Right atrium auricular region (tissue), 2 donors: ENCODE data around the gene TBXAS1. TPM values are rescaled to one million over a fixed set of nuclear protein-coding genes. Genes with fewer than 3 reads are reported as not detected.

Experiments used
- DNase-seq: peaks from one replicate; pipeline ENCODE4 v3.0.0-alpha.2; 2019; ENCODE audit warnings: low spot score
- H3K27ac ChIP-seq, 2 donors: fragments of 200-600 bp; sonication (generic); 1 replicate in 1 of 2; 2 replicates in 1 of 2; pipeline ENCODE4 v1.5.1; 2016 to 2019
- H3K27me3 ChIP-seq, 2 donors: fragments of 200-600 bp; sonication (generic); one replicate each; pipeline versions ENCODE4 v1.5.1 to v1.6.0; 2017 to 2019
- H3K36me3 ChIP-seq: fragments of 200-600 bp; sonication (generic); one replicate; pipeline ENCODE4 v1.5.1; 2016
- H3K4me1 ChIP-seq, 2 donors: fragments of 200-600 bp; sonication (generic); one replicate each; pipeline versions ENCODE4 v1.5.1 to v1.6.0; 2017 to 2019
- H3K4me3 ChIP-seq, 2 donors: fragments of 200-600 bp; sonication (generic); 1 replicate in 1 of 2; 2 replicates in 1 of 2; pipeline ENCODE4 v1.5.1; 2017 to 2019; ENCODE audit warnings: mild to moderate bottlenecking in 1 of 2, moderate library complexity in 1 of 2
- H3K9me3 ChIP-seq, 2 donors: fragments of 200-600 bp; sonication (generic); one replicate each; pipeline ENCODE4 v1.5.1; 2019
- total RNA-seq, 2 donors: library from RNA; depleted of rRNA; stranded (reverse); fragments of >200 nt; gene quantifications; one replicate each; pipeline ENCODE4 v1.1.0, GENCODE V29; 2016
- TF ChIP-seq, protein P1 (sequence below), 2 donors: fragments of 200-600 bp; sonication (generic); IDR thresholded peaks; one replicate each; pipeline ENCODE4 v1.5.1; 2019; ENCODE audit warnings: antibody characterized with exemption in 2 of 2

TBXAS1 gene
- total RNA-seq, 2 donors from 2014 or later = 4.6 to 15.3 TPM

DNA sequence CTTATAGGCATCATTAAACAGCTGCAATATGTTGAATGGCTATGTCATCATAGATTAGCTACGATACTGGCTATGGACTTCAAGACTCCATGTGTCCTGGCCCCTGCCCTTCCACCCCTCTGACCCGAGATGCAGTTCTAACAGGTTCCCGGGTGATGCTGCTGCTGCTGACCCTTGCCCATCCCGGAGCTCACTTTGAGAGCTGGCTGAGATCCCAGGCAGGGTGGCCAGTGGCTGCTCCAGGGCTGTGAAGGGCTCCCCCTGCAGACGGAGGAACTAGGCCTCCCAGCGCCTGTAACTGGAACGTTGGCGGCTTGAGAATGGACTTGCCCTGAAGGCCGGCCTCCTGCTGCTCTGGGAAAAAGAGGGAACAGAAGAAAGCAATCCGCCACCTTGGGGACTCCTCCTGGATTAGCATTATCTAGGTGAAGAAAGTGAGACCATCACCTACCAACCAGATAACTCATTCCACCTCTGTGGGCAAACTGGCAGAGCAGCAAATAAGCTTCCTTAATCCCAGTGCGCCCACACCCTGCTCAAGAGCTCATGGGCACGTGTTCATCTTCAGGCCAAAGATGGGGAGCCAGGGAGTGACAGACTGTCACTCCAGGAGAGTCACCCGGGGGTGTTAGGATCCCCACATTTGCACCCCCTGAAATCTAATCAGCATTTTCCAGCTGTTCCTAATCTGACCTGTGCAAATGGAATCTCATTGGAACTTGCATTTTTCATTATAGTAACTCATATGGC lies 176.9 kb downstream of the TBXAS1 start:
- no peak overlapping the region for H3K4me3 ChIP-seq
- TF ChIP-seq, protein P1, sequence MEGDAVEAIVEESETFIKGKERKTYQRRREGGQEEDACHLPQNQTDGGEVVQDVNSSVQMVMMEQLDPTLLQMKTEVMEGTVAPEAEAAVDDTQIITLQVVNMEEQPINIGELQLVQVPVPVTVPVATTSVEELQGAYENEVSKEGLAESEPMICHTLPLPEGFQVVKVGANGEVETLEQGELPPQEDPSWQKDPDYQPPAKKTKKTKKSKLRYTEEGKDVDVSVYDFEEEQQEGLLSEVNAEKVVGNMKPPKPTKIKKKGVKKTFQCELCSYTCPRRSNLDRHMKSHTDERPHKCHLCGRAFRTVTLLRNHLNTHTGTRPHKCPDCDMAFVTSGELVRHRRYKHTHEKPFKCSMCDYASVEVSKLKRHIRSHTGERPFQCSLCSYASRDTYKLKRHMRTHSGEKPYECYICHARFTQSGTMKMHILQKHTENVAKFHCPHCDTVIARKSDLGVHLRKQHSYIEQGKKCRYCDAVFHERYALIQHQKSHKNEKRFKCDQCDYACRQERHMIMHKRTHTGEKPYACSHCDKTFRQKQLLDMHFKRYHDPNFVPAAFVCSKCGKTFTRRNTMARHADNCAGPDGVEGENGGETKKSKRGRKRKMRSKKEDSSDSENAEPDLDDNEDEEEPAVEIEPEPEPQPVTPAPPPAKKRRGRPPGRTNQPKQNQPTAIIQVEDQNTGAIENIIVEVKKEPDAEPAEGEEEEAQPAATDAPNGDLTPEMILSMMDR (IDR thresholded peaks at IDR 0.05) = peak in 1 of 2 donors; percentile 55
- H3K4me1 ChIP-seq = no peaks in the 10 kb centered on the region
- H3K27me3 ChIP-seq = no peaks in the 10 kb centered on the region
- H3K9me3 ChIP-seq = no peaks in the 10 kb centered on the region
- H3K27ac ChIP-seq = no peak overlapping the region
- DNase-seq = no peak
- no peaks in the 10 kb centered on the region for H3K36me3 ChIP-seq

DNA sequence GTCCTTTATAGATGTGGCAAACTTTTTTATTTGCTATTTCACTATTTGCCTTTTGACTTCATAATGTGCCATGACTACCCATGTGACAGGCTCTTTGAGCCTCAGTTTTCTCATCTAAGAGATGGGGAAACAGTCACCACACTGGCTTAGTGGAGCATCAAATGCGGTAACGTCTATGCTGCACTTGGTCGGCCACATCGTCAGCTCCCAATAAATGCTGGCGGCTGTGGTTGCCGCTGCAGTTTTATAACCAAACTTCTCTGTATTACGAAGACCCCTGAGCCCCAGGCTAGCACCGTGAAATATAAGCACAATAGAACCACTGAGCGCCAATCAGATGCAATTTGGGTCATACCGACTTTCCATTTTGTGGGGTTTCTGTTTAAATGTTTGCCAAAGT lies 177.5 kb downstream of the TBXAS1 start:
- H3K27ac ChIP-seq = no peak overlapping the region
- TF ChIP-seq, protein P1 (IDR thresholded peaks at IDR 0.05) = no peak
- H3K9me3 ChIP-seq = no peaks in the 10 kb centered on the region
- no peak for DNase-seq
- no peak overlapping the region for H3K4me3 ChIP-seq
- no peaks in the 10 kb centered on the region for H3K27me3 ChIP-seq
- H3K36me3 ChIP-seq = no peaks in the 10 kb centered on the region
- no peaks in the 10 kb centered on the region for H3K4me1 ChIP-seq

DNA sequence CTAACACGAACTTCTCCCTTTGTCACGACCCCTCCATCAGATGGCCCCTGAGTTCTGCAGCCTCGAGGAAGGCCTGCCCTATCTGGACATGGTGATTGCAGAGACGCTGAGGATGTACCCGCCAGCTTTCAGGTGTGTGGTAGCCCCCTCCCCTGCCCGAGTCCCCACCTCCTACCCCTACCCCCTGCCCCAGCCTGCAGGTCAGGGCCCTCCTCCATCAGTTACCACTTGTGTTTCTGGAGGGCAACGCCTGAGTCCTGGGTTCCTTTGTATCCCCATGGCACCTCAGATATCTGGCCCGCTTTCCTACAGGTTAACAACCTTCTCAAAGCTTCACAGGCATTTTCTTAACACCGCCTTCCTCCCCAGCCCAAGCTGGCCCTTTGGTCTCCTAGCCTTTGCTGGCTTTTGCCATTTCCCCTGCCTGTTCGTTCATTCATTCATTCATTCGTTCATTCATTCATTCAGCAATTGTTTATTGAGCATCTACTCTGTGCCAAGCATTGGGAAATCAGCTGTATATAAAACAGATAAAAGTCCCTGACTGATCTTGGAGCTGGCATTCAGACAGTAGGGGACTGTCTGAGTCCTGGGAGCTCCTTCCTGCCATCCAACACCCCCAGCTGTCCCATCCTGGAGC lies 178.1 kb downstream of the TBXAS1 start:
- H3K4me3 ChIP-seq = no peak overlapping the region
- TF ChIP-seq, protein P1 (IDR thresholded peaks at IDR 0.05) = no peak
- H3K9me3 ChIP-seq = no peaks in the 10 kb centered on the region
- no peak for DNase-seq
- H3K27me3 ChIP-seq = no peaks in the 10 kb centered on the region
- H3K4me1 ChIP-seq = no peaks in the 10 kb centered on the region
- no peaks in the 10 kb centered on the region for H3K36me3 ChIP-seq
- H3K27ac ChIP-seq = no peak overlapping the region

DNA sequence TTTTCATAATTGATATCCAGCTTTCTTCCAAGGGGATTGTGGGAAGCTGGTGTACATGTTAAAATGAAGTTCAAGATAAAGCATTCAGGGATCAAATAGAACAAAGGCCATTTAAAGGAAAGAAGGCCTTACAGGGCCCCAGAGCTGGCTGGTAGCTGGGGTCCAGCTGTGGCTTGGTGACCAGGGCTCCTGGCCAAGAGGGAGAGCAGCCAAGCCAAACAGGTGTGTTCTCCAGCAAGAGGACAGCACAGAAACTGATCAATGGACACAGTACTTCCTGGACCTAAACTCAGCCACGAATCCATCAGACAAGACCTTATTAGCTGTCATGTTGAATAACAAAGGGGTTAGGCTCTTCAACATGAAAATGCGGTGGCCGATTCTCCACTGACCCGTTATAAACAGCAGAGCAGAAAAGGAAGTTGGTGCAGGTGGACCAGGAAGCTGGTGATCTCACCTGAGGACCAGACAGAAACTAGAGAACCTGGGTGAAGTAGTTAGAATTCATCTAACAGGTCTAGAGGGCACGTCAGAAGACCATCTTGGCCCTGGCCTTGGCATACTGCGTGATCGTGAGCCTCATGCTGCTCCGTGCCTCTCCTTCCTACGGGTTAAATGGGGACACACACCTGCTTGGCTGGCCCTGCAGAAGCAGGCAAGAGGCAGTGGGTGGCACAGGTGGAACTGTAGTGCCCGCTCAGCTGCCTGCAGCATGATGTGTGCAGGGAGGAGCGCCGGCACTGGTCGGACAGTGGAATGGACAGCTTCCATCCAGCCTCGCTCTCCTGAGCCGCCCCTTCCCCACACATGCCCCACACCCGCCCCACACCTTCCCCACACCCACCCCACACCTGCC lies 179.9 kb downstream of the TBXAS1 start:
- DNase-seq = no peak
- no peaks in the 10 kb centered on the region for H3K9me3 ChIP-seq
- H3K36me3 ChIP-seq = no peaks in the 10 kb centered on the region
- H3K27me3 ChIP-seq = no peaks in the 10 kb centered on the region
- no peaks in the 10 kb centered on the region for H3K4me1 ChIP-seq
- TF ChIP-seq, protein P1 (IDR thresholded peaks at IDR 0.05) = no peak
- H3K4me3 ChIP-seq = no peak overlapping the region
- H3K27ac ChIP-seq = no peak overlapping the region

DNA sequence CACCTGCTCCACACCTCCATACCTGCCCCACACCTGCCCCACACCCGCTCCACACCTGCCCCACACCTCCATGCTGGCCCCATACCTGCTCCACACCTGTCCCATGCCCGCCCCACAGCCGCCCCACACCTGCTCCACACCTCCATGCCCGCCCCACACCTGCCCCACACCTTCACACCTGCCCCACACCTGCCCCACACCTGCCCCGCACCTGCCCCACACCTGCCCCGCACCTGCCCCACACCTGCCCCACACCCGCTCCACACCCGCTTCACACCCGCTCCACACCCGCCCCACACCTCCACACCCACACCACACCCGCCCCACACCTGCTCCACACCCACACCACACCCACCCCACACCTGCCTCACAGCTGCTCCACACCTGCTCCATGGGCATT lies 180.7 kb downstream of the TBXAS1 start:
- no peaks in the 10 kb centered on the region for H3K27me3 ChIP-seq
- no peak overlapping the region for H3K27ac ChIP-seq
- no peak overlapping the region for H3K4me3 ChIP-seq
- H3K36me3 ChIP-seq = no peaks in the 10 kb centered on the region
- H3K4me1 ChIP-seq = no peaks in the 10 kb centered on the region
- TF ChIP-seq, protein P1 (IDR thresholded peaks at IDR 0.05) = no peak
- no peaks in the 10 kb centered on the region for H3K9me3 ChIP-seq
- no peak for DNase-seq
